GM10248 (cell line): Measurements from ENCODE around the gene SPHK1.
A peak's percentile ranks its signal among the peaks of the same experiment; 100 is the strongest.

ENCODE experiments used
- CTCF ChIA-PET: fragments of 300-600 bp; sonication (Branson Sonifier 250); formaldehyde crosslinking; extraction: SDS; loops from one replicate; lab custom pipeline; 2021; ENCODE audit warnings: antibody characterized with exemption; lab: Yijun Ruan, JAX
- POLR2A ChIA-PET: fragments of 350-650 bp; sonication (Branson Sonifier 250); formaldehyde crosslinking; extraction: SDS; loops from one replicate; lab custom pipeline; 2020; ENCODE audit warnings: antibody characterized with exemption; lab: Yijun Ruan, JAX
- DNase-seq: peaks from one replicate; pipeline ENCODE4 v3.0.0; 2012; ENCODE audit errors: extremely low spot score
- TF ChIP-seq, protein P1 (sequence below): IDR thresholded peaks from 2 replicates; pipeline ENCODE4 v1.5.1; 2012; ENCODE audit warnings: mild to moderate bottlenecking, low read depth; ENCODE audit errors: extremely low read depth, missing control alignments, control extremely low read depth

SPHK1 gene

GRCh38 chr17:76360461-76360860, 23.9 kb upstream of the SPHK1 start:
- TF ChIP-seq, protein P1, sequence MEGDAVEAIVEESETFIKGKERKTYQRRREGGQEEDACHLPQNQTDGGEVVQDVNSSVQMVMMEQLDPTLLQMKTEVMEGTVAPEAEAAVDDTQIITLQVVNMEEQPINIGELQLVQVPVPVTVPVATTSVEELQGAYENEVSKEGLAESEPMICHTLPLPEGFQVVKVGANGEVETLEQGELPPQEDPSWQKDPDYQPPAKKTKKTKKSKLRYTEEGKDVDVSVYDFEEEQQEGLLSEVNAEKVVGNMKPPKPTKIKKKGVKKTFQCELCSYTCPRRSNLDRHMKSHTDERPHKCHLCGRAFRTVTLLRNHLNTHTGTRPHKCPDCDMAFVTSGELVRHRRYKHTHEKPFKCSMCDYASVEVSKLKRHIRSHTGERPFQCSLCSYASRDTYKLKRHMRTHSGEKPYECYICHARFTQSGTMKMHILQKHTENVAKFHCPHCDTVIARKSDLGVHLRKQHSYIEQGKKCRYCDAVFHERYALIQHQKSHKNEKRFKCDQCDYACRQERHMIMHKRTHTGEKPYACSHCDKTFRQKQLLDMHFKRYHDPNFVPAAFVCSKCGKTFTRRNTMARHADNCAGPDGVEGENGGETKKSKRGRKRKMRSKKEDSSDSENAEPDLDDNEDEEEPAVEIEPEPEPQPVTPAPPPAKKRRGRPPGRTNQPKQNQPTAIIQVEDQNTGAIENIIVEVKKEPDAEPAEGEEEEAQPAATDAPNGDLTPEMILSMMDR = no peak
- ChIA-PET CTCF (interaction anchor here (1.8 kb wide), 1 partner anchor 38 kb away, joined by 10 read pairs; no protein-coding TSS in a partner anchor), POLR2A (no interaction called here)

DNA sequence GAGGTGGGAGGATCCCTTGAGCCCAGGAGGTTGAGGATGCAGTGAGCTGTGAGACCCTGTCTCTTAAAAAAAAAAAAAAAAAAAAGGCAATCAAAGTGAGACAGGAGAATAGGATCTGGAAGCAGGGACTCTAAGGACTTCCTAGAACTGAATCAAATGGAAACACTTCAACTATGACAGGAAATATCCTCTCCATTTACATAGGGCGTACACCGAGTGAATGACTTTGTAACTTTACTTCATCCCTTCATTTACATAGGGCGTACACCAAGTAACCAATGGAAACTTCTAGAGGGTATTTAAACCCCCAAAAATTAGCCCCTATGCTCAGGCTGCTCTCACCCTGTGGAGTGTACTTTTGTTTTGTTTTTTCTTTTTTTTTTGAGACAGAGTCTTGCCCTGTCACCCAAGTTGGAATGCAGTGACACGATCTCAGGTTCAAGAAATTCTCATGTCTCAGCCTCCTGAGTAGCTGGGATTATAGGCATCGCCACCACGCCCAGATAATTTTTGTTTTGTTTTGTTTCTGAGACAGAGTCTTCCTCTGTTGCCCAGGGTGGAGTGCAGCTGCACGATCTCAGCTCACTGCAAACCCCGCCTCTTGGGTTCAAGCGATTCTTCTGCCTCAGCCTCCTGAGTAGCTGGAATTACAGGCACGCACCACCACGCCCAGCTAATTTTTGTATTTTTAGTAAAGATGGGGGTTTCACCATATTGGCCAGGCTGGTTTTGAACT, 21.1 kb upstream of the SPHK1 start:
- no peak for DNase-seq
- ChIA-PET CTCF (interaction anchor here (0.9 to 3.5 kb wide), 6 partner anchors 9 to 349 kb away, joined by 3 to 21 read pairs (median 6); partner anchors contain the start of genes PRPSAP1 and SPHK1), POLR2A (no interaction called here)
- TF ChIP-seq, protein P1 = no peak

More at GRCh38 chr17:76360461-76360860, 23.9 kb upstream of the SPHK1 start:
- DNase-seq = no peak

GRCh38 chr17:76365256-76365903, 19.0 kb upstream of the SPHK1 start:
- no peak for DNase-seq
- POLR2A ChIA-PET = no interaction called here
- CTCF ChIA-PET = interaction anchor here (0.8 to 4.0 kb wide), 13 partner anchors 11 to 351 kb away, joined by 3 to 24 read pairs (median 5); partner anchors contain the start of genes PRPSAP1 and SPHK1
- TF ChIP-seq, protein P1 = peak; percentile 53

DNA sequence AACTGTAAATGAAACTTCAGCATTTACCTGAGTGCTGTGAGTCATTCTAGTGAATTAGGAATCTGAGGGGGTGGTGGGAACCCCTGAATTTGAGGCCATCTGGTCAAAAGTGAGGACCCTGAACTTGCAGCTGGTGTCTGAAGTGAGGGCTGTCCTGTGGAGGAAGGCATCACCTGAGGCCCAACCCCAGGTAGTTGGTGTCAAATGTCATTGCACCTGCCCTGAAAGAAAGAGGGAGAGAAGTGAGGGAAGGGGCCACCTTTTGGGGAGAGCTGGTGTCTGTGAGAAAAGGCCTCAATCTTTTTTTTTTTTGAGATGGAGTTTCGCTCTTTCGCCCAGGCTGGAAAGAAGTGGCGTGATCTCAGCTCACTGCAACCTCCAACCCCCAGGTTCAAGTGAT, 18.2 kb upstream of the SPHK1 start:
- ChIA-PET POLR2A (no interaction called here), CTCF (interaction anchor here (1.0 to 4.0 kb wide), 10 partner anchors 11 to 232 kb away, joined by 3 to 24 read pairs (median 6); partner anchors contain the start of genes PRPSAP1 and SPHK1)
- DNase-seq = no peak
- TF ChIP-seq, protein P1 = no peak

GRCh38 chr17:76367642-76368041, 16.8 kb upstream of the SPHK1 start:
- no peak for DNase-seq
- ChIA-PET CTCF (interaction anchor here (4.0 kb wide), 1 partner anchor 30 kb away, joined by 24 read pairs; no protein-coding TSS in a partner anchor), POLR2A (no interaction called here)
- TF ChIP-seq, protein P1 = no peak

DNA sequence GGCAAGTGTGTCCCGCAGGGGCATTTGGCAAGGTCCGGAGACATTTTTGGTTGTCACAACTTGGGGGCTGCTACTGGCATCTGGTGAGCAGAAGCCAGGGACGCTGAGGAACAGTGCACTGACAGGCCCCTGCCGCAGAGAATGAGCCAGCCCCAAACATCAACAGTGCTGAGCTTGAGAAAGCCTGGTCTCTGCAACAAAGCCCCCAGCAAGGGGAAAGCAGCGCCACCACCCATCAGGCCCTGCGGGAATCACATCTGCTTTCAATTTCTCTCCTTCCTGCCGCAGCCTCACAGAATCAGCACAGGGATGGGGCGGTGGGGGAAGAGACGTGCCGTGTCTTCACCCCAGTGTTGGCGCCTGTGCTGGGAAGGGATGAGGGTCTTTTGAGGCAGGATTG, 15.9 kb upstream of the SPHK1 start:
- POLR2A ChIA-PET = no interaction called here

More for the DNA sequence above, 15.9 kb upstream of the SPHK1 start:
- DNase-seq = peak; percentile 51
- CTCF ChIA-PET = interaction anchor here (3.7 kb wide), 1 partner anchor 17 kb away, joined by 18 read pairs; the partner anchor contains the start of gene SPHK1
- TF ChIP-seq, protein P1 = no peak
